ENCODE results near the gene CCDC43.

Gene CCDC43

GRCh38 chr17:44663095-44663494 is 26.5 kb downstream of the CCDC43 start:
- no peaks in the 10 kb centered on the region for H3K4me1 ChIP-seq (ENCODE audit: control insufficient read depth, insufficient read depth, low read length)
- H3K36me3 ChIP-seq (ENCODE audit: control insufficient read depth, insufficient read depth, low read length), result no peaks in the 10 kb centered on the region
- H3K9ac ChIP-seq (ENCODE audit: low read depth, low read length), result no peak overlapping the region
- H3K27me3 ChIP-seq (ENCODE audit: control insufficient read depth, insufficient read depth, low read length), result no peaks in the 10 kb centered on the region
- H3K4me3 ChIP-seq (ENCODE audit: low read depth, low read length), result no peak overlapping the region
- H3K9me3 ChIP-seq (ENCODE audit: control insufficient read depth, insufficient read depth, low read length), result no peaks in the 10 kb centered on the region

DNA sequence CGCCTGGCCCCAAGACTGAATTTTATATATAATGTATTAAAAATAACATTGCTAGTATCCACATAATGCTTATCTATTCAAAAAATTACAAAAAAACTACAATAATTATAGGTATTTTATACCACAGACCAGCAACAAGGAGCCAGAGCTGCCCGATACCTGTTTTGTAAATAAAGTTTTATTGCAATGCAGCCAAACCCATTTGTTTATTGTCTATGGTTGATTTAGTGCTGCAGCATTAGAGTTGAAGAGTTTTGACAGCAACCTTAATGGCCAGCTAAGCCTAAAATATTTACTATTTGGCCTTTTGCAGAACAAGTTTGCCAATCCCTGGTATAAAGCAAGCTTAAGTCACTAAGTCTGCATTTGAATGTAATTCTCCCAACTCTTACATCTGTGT is 27.7 kb downstream of the CCDC43 start:
- no peaks in the 10 kb centered on the region for H3K4me1 ChIP-seq (ENCODE audit: control insufficient read depth, insufficient read depth, low read length)
- H3K9ac ChIP-seq (ENCODE audit: low read depth, low read length), result no peak overlapping the region
- no peaks in the 10 kb centered on the region for H3K36me3 ChIP-seq (ENCODE audit: control insufficient read depth, insufficient read depth, low read length)
- no peak overlapping the region for H3K4me3 ChIP-seq (ENCODE audit: low read depth, low read length)
- H3K27me3 ChIP-seq (ENCODE audit: control insufficient read depth, insufficient read depth, low read length), result peaks cover 11% of the 10 kb centered on the region
- no peaks in the 10 kb centered on the region for H3K9me3 ChIP-seq (ENCODE audit: control insufficient read depth, insufficient read depth, low read length)

DNA sequence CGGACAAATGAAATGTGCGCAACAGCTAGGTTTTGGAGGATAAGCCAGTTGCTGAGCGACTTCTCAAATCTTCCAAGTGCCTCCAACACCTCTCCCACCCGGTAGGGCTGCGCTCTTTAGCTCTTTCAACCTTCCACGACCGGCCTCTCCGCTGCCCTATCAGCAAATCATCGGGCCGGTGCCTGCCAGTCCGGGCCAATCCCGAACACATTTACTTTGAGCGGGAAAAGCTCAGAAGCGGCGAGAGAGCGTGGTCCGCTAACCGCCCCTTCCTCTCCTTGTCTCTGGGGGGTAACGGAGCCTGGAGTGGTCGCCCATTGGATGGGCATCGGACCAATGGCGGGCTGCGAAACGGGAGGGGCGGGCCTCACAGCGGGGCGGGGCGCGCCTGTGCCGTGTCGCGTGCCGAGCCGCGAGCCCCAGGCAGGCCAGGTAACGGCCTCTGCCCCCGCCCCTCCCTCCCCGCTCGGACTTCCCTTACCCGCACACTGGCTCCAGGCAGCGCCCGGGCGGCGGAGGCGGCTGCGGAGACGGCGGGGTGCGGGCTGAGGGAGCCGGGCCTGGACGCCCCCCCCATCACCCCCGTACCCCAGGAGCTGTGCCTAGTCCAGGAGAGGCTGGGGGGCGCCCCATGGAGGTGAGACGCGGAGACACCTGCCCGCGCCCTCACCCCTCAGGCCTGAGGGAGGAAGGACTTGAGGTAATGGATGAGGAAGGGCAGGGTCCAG is 33.4 kb downstream of the CCDC43 start, which contains the start of gene MEIOC:
Gene MEIOC, plus strand, starts transcription at position 486 of the 728 bp plus-strand sequence. Its CDS starts 146 bp downstream, at position 632.
- Histone ChIP-seq H3K9me3 (ENCODE audit: control insufficient read depth, insufficient read depth, low read length) (peaks cover 4% of the 10 kb centered on the region), H3K27me3 (ENCODE audit: control insufficient read depth, insufficient read depth, low read length) (peaks cover 34% of the 10 kb centered on the region), H3K9ac (ENCODE audit: low read depth, low read length) (no peak within 1 kb of the TSS), H3K4me3 (ENCODE audit: low read depth, low read length) (peak within 1 kb of the TSS; percentile 32), H3K4me1 (ENCODE audit: control insufficient read depth, insufficient read depth, low read length) (no peaks in the 10 kb centered on the region), H3K36me3 (ENCODE audit: control insufficient read depth, insufficient read depth, low read length) (no peaks in the 10 kb centered on the region)

DNA sequence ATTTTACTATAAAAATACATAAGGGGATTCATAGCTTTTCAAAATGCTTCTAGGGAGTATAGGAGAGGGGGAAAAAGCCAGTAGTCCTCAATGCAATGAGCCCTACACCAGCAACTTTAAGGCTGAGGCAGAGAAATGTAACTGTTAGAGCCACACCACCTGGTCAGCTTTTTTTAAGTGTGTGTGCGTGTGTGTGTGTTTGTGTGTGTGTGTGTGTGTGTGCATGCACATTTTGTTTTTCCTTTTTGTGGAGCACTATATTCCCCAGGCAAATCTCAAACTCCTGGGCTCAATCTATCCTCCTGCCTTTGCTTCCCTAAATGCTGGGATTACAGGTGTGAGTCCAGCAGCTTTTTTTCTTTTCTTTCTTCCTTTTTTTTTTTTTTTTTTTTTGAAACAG is 35.6 kb downstream of the CCDC43 start:
- Histone ChIP-seq H3K9ac (ENCODE audit: low read depth, low read length) (no peak overlapping the region), H3K4me3 (ENCODE audit: low read depth, low read length) (no peak overlapping the region), H3K27me3 (ENCODE audit: control insufficient read depth, insufficient read depth, low read length) (peaks cover 34% of the 10 kb centered on the region), H3K4me1 (ENCODE audit: control insufficient read depth, insufficient read depth, low read length) (no peaks in the 10 kb centered on the region), H3K9me3 (ENCODE audit: control insufficient read depth, insufficient read depth, low read length) (peaks cover 4% of the 10 kb centered on the region), H3K36me3 (ENCODE audit: control insufficient read depth, insufficient read depth, low read length) (no peaks in the 10 kb centered on the region)

- no peaks in the 10 kb centered on the region for H3K36me3 ChIP-seq (ENCODE audit: control insufficient read depth, insufficient read depth, low read length)
- H3K4me3 ChIP-seq (ENCODE audit: low read depth, low read length), result no peak overlapping the region
- no peak overlapping the region for H3K9ac ChIP-seq (ENCODE audit: low read depth, low read length)
- H3K4me1 ChIP-seq (ENCODE audit: control insufficient read depth, insufficient read depth, low read length), result no peaks in the 10 kb centered on the region
- peaks cover 4% of the 10 kb centered on the region for H3K9me3 ChIP-seq (ENCODE audit: control insufficient read depth, insufficient read depth, low read length)
- H3K27me3 ChIP-seq (ENCODE audit: control insufficient read depth, insufficient read depth, low read length), result peaks cover 34% of the 10 kb centered on the region
Observed at GRCh38 chr17:44653384-44653783, 36.2 kb downstream of the CCDC43 start.

GRCh38 chr17:44652727-44653126 is 36.8 kb downstream of the CCDC43 start:
- Histone ChIP-seq H3K36me3 (ENCODE audit: control insufficient read depth, insufficient read depth, low read length) (no peaks in the 10 kb centered on the region), H3K4me1 (ENCODE audit: control insufficient read depth, insufficient read depth, low read length) (no peaks in the 10 kb centered on the region), H3K4me3 (ENCODE audit: low read depth, low read length) (no peak overlapping the region), H3K9ac (ENCODE audit: low read depth, low read length) (no peak overlapping the region), H3K9me3 (ENCODE audit: control insufficient read depth, insufficient read depth, low read length) (peaks cover 4% of the 10 kb centered on the region), H3K27me3 (ENCODE audit: control insufficient read depth, insufficient read depth, low read length) (peaks cover 32% of the 10 kb centered on the region)

DNA sequence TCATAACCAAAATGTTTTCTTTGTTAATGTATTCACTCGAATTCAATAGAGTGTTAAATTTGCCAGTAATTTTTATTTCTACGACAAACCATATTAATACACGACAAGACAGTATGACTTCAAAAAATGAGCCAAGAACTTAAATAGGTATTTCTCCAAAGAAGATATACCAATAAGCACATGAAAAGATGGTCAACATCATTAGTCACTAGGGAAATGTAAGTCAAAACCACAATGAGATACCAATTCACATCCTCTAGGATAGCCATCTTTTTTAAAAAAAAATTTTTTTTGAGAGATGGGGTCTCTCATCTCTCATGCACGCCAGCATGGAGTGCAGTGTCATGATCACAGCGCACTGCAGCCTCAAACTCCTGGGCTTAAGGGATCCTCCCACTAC is 38.3 kb downstream of the CCDC43 start:
- Histone ChIP-seq H3K9ac (ENCODE audit: low read depth, low read length) (no peak overlapping the region), H3K4me3 (ENCODE audit: low read depth, low read length) (no peak overlapping the region), H3K9me3 (ENCODE audit: control insufficient read depth, insufficient read depth, low read length) (peaks cover 4% of the 10 kb centered on the region), H3K27me3 (ENCODE audit: control insufficient read depth, insufficient read depth, low read length) (peaks cover 21% of the 10 kb centered on the region), H3K36me3 (ENCODE audit: control insufficient read depth, insufficient read depth, low read length) (no peaks in the 10 kb centered on the region), H3K4me1 (ENCODE audit: control insufficient read depth, insufficient read depth, low read length) (no peaks in the 10 kb centered on the region)

DNA sequence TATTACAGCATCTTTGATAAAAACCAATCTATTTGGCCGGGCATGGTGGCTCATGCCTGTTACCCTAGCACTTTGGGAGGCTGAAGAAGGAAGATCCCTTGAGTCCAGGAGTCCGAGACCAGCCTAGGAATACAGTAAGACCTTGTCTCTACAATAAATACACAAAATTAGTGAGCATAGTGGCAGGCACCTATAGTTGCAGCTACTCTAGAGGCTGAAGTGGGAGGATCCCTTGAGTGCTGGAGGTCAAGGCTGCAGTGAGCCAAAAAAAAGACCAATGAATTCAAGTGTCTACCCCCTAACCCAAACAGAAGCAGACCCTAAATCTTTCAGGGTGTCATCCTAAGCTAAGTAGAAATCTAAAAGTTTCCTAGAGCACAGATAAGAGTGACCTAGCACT is 40.6 kb downstream of the CCDC43 start:
- Histone ChIP-seq H3K27me3 (ENCODE audit: control insufficient read depth, insufficient read depth, low read length) (peaks cover 7% of the 10 kb centered on the region), H3K9me3 (ENCODE audit: control insufficient read depth, insufficient read depth, low read length) (no peaks in the 10 kb centered on the region), H3K4me1 (ENCODE audit: control insufficient read depth, insufficient read depth, low read length) (no peaks in the 10 kb centered on the region), H3K9ac (ENCODE audit: low read depth, low read length) (no peak overlapping the region), H3K36me3 (ENCODE audit: control insufficient read depth, insufficient read depth, low read length) (no peaks in the 10 kb centered on the region), H3K4me3 (ENCODE audit: low read depth, low read length) (no peak overlapping the region)

DNA sequence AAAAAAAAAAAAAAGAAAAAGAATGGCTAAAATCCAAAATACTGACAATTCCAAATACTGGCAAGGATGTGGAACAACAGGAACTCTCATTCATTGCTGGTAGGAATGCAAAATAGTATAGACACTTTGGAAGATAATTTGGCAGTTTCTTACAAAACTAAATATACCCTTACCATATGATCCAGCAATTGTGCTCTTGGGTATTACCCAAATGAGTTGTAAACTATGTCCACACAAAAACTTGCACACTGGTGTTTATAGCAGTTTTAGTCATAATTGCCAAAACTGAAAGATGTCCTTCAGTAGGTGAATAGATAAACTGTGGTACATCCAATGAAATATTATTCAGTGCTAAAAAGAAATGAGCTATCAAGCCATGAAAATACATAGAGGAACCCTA is 41.8 kb downstream of the CCDC43 start:
- Histone ChIP-seq H3K4me1 (ENCODE audit: control insufficient read depth, insufficient read depth, low read length) (no peaks in the 10 kb centered on the region), H3K9ac (ENCODE audit: low read depth, low read length) (no peak overlapping the region), H3K36me3 (ENCODE audit: control insufficient read depth, insufficient read depth, low read length) (no peaks in the 10 kb centered on the region), H3K9me3 (ENCODE audit: control insufficient read depth, insufficient read depth, low read length) (no peaks in the 10 kb centered on the region), H3K4me3 (ENCODE audit: low read depth, low read length) (no peak overlapping the region), H3K27me3 (ENCODE audit: control insufficient read depth, insufficient read depth, low read length) (no peaks in the 10 kb centered on the region)

DNA sequence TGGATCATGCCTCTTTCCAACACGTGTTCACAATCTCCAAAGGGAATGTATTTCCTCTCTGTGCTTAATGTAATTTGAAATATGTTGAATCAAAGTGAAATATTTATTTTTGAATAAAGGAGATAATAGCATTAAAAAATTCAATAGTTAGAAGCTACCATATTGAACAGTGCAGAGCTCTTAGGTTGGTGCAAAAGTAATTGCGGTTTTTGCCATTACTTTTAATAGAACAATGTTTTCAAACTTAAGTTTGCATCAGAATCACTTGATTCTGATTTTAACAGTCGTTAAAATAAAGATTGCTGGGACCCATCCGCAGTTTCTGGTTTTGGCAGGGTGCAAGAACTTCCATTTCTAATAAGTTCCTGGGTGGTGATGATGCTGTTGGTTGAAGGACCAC is 43.3 kb downstream of the CCDC43 start:
- H3K27me3 ChIP-seq (ENCODE audit: control insufficient read depth, insufficient read depth, low read length), result no peaks in the 10 kb centered on the region
- no peaks in the 10 kb centered on the region for H3K9me3 ChIP-seq (ENCODE audit: control insufficient read depth, insufficient read depth, low read length)
- no peaks in the 10 kb centered on the region for H3K4me1 ChIP-seq (ENCODE audit: control insufficient read depth, insufficient read depth, low read length)
- H3K4me3 ChIP-seq (ENCODE audit: low read depth, low read length), result no peak overlapping the region
- H3K9ac ChIP-seq (ENCODE audit: low read depth, low read length), result no peak overlapping the region
- no peaks in the 10 kb centered on the region for H3K36me3 ChIP-seq (ENCODE audit: control insufficient read depth, insufficient read depth, low read length)

DNA sequence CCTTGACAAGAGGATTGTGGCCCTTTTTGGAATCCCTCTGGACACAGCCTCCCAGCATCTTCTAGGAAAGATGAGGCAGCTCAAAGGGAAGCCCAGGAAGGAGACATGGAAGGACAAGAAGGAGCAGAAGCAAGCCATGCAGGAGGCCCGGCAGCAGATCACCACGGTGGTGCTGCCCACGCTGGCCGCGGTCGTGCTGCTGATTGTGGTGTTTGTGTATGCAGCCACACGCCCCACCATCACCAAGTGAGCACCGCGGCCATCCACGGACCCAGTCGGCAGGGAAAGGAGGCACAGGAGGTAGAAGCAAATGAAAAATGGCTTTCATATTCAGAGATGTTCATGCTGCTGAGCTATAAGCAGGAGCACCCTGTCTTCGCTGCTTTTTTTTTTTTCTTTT is 44.2 kb downstream of the CCDC43 start:
- no peaks in the 10 kb centered on the region for H3K36me3 ChIP-seq (ENCODE audit: control insufficient read depth, insufficient read depth, low read length)
- H3K9ac ChIP-seq (ENCODE audit: low read depth, low read length), result no peak overlapping the region
- no peaks in the 10 kb centered on the region for H3K4me1 ChIP-seq (ENCODE audit: control insufficient read depth, insufficient read depth, low read length)
- no peak overlapping the region for H3K4me3 ChIP-seq (ENCODE audit: low read depth, low read length)
- H3K9me3 ChIP-seq (ENCODE audit: control insufficient read depth, insufficient read depth, low read length), result no peaks in the 10 kb centered on the region
- H3K27me3 ChIP-seq (ENCODE audit: control insufficient read depth, insufficient read depth, low read length), result no peaks in the 10 kb centered on the region

GRCh38 chr17:44642834-44643233 is 46.7 kb downstream of the CCDC43 start:
- no peaks in the 10 kb centered on the region for H3K27me3 ChIP-seq (ENCODE audit: control insufficient read depth, insufficient read depth, low read length)
- H3K9ac ChIP-seq (ENCODE audit: low read depth, low read length), result no peak overlapping the region
- H3K4me1 ChIP-seq (ENCODE audit: control insufficient read depth, insufficient read depth, low read length), result no peaks in the 10 kb centered on the region
- no peaks in the 10 kb centered on the region for H3K36me3 ChIP-seq (ENCODE audit: control insufficient read depth, insufficient read depth, low read length)
- no peaks in the 10 kb centered on the region for H3K9me3 ChIP-seq (ENCODE audit: control insufficient read depth, insufficient read depth, low read length)
- H3K4me3 ChIP-seq (ENCODE audit: low read depth, low read length), result no peak overlapping the region
